Adrenal gland (tissue), 12 donors: ENCODE results near the gene CPVL. TPM values are rescaled to one million over a fixed set of nuclear protein-coding genes. Genes with fewer than 3 reads are reported as not detected.

ENCODE experiments used
- DNase-seq, 7 donors: peaks; one replicate each; pipeline ENCODE4 v3.0.0-alpha.2; 2019 to 2020
- H3K27ac ChIP-seq, 5 donors: fragments of 200-600 bp; sonication (generic) in 4 of 5; 1 replicate in 3 of 5; 2 replicates in 2 of 5; pipeline versions ENCODE4 v1.5.1 to v1.8.0; 2016 to 2020; ENCODE audit warnings: mild to moderate bottlenecking in 1 of 5
- H3K27me3 ChIP-seq: fragments of 200-600 bp; 2 replicates; pipeline ENCODE4 v1.8.0; 2021
- H3K36me3 ChIP-seq, 2 donors: fragments of 200-600 bp; replicated peaks in 1 of 2; 1 replicate in 1 of 2; 2 replicates in 1 of 2; pipeline versions ENCODE4 v1.5.1 to v1.8.0; 2018 to 2022
- H3K4me1 ChIP-seq, 2 donors: fragments of 200-600 bp; replicated peaks in 1 of 2; 1 replicate in 1 of 2; 2 replicates in 1 of 2; pipeline versions ENCODE4 v1.5.1 to v1.8.0; 2018 to 2021
- H3K4me3 ChIP-seq, 4 donors: fragments of 200-600 bp; sonication (generic) in 3 of 4; one replicate each; pipeline ENCODE4 v1.5.1; 2016 to 2018
- H3K9me3 ChIP-seq, 3 donors: fragments of 200-600 bp; sonication (generic) in 1 of 3; replicated peaks in 1 of 3; 1 replicate in 2 of 3; 2 replicates in 1 of 3; pipeline versions ENCODE4 v1.5.1 to v1.8.0; 2016 to 2021
- CTCF ChIP-seq, 6 experiments: fragments of 450-650 bp in 4 of 6; fragments of 200-600 bp in 2 of 6; sonication (generic) in 1 of 6; IDR thresholded peaks; 1 replicate in 5 of 6; 2 replicates in 1 of 6; pipeline versions ENCODE4 v1.5.1 to v1.8.0; 2016 to 2021; ENCODE audit warnings: antibody characterized with exemption in 6 of 6, mild to moderate bottlenecking in 2 of 6, moderate library complexity in 1 of 6
- POLR2A ChIP-seq, 2 donors: fragments of 450-650 bp; IDR thresholded peaks; one replicate each; pipeline ENCODE4 v1.6.1; 2017; ENCODE audit warnings: antibody characterized with exemption in 2 of 2, mild to moderate bottlenecking in 2 of 2, moderate library complexity in 1 of 2
- WGBS, 4 donors: extraction: QIAGEN DNeasy Blood & Tissue Kit in 2 of 4; methylation state at CpG; one replicate each; pipeline versions ENCODE4 v1.1.5 to v1.1.7; 2013 to 2017; 5-methylcytosine and 5-hydroxymethylcytosine counted together
- intact Hi-C, 2 donors: fragments of 100-400 bp; cut with DNase I; formaldehyde crosslinking; loops; one replicate each; pipeline versions ENCODE4 v1.14.1 to v1.15.0; 2022 to 2023
- polyA plus RNA-seq, 3 donors: library from polyadenylated mRNA; stranded (reverse); fragments of 200-250 nt in 2 of 3; fragments of 350-450 nt in 1 of 3; fragmentation: Illumina TruSeq in 1 of 3; extraction: RNeasy Lipid Tissue Mini Kit (QIAGEN cat#74804) in 1 of 3; gene quantifications; one replicate each; pipeline ENCODE4 v1.2.3, GENCODE V29; 2013 to 2014
- total RNA-seq, 9 donors: library from RNA; depleted of rRNA in 4 of 9; stranded (reverse); fragments of >200 nt in 4 of 9; fragments of 120-200 nt in 1 of 9; fragmentation: NEBNext Ultra II Directional in 1 of 9; extraction: Animal tissue kit (Norgen Biotek cat#: 25700) in 1 of 9; gene quantifications; one replicate each; pipeline versions ENCODE4 v1.1.0 to v1.2.4, GENCODE V29; 2013 to 2023
- donor health status: healthy with polysubstance abuse.
- donor health status: Bipolar disorder and iron deficiency.
- donor health status: DM: yes; HTN: yes; CAD: no.
- donor health status: DM: no; HTN: no; CAD: no.
- donor health status: DM: no; HTN: no; CAD: no.
- donor health status: DM: yes; HTN: yes; CAD: no.

The CPVL gene
- total and polyA plus RNA-seq, 12 donors, result 3.2 to 61.7 (median 32.7) TPM

- H3K4me3 ChIP-seq, result no peak overlapping the region
- no peak for DNase-seq
- H3K4me1 ChIP-seq, result peaks cover 6 to 25% of the 10 kb centered on the region in 2 donors
- no peaks in the 10 kb centered on the region for H3K9me3 ChIP-seq
- 74 to 84% (median 82%) methylated on average over 7 of the region's 7 CpGs for WGBS, 4 donors
- H3K27ac ChIP-seq, result no peak overlapping the region
- TF ChIP-seq POLR2A (IDR thresholded peaks at IDR 0.05) (no peak), CTCF (IDR thresholded peaks at IDR 0.05) (no peak)
- H3K27me3 ChIP-seq, result peaks cover 26% of the 10 kb centered on the region
- H3K36me3 ChIP-seq, result no peaks in the 10 kb centered on the region
- intact Hi-C loops, result no loop called here
These were observed 186.1 kb downstream of the CPVL start for GRCh38 chr7:28960071-28960840.

- no peak for TF ChIP-seq POLR2A (IDR thresholded peaks at IDR 0.05)
- no peak for TF ChIP-seq CTCF (IDR thresholded peaks at IDR 0.05)
- H3K9me3 ChIP-seq, result no peaks in the 10 kb centered on the region
- H3K4me3 ChIP-seq, result peak overlapping the region in 1 of 4 donors; percentile 58
- H3K27ac ChIP-seq, result peak overlapping the region in 2 of 5 donors; percentile 58 to 68
- DNase-seq, result no peak
- intact Hi-C loops, result loop anchor here in 1 of 2 donors (5.0 kb wide), 1 partner anchor 143 kb away; no protein-coding TSS in a partner anchor
- H3K27me3 ChIP-seq, result peaks cover 36% of the 10 kb centered on the region
- 69 to 77% (median 73%) methylated on average over 6 of the region's 6 CpGs for WGBS, 4 donors
- peaks cover 6 to 32% of the 10 kb centered on the region in 2 donors for H3K4me1 ChIP-seq
- no peaks in the 10 kb centered on the region for H3K36me3 ChIP-seq
These were observed 187.4 kb downstream of the CPVL start for GRCh38 chr7:28958980-28959347.

- WGBS, 4 donors, result 8 to 24% (median 10%) methylated on average over 32 to 66 of the region's 66 CpGs
- no peaks in the 10 kb centered on the region for H3K9me3 ChIP-seq
- no peaks in the 10 kb centered on the region for H3K36me3 ChIP-seq
- DNase-seq, result peak; percentile 39 to 76 (median 57)
- no peak for TF ChIP-seq POLR2A (IDR thresholded peaks at IDR 0.05)
- no peak for TF ChIP-seq CTCF (IDR thresholded peaks at IDR 0.05)
- peaks cover 36% of the 10 kb centered on the region for H3K27me3 ChIP-seq
- intact Hi-C loops, result loop anchor here in 1 of 2 donors (5.0 kb wide), 1 partner anchor 144 kb away; no protein-coding TSS in a partner anchor
- peak within 1 kb of the TSS in 3 of 5 donors; percentile 30 to 68 (median 58) for H3K27ac ChIP-seq
- H3K4me1 ChIP-seq, result peaks cover 6 to 32% of the 10 kb centered on the region in 2 donors
- H3K4me3 ChIP-seq, result peak within 1 kb of the TSS in 2 of 4 donors; percentile 12 to 58
These were observed 187.9 kb downstream of the CPVL start, which contains the start of gene TRIL for GRCh38 chr7:28958235-28958979. Gene TRIL (minus strand): TSS chr7:28958330. CDS start chr7:28958046, 284 bp downstream.

GRCh38 chr7:28957751-28958234, 188.5 kb downstream of the CPVL start:
- peak overlapping the region in 2 of 4 donors; percentile 12 to 58 for H3K4me3 ChIP-seq
- intact Hi-C loops, result loop anchor here in 1 of 2 donors (5.0 kb wide), 1 partner anchor 145 kb away; no protein-coding TSS in a partner anchor

More at GRCh38 chr7:28957751-28958234, 188.5 kb downstream of the CPVL start:
- H3K4me1 ChIP-seq, result peaks cover 6 to 32% of the 10 kb centered on the region in 2 donors
- H3K27ac ChIP-seq, result peak overlapping the region in 2 of 5 donors; percentile 58 to 68
- no peaks in the 10 kb centered on the region for H3K9me3 ChIP-seq
- TF ChIP-seq CTCF (IDR thresholded peaks at IDR 0.05) (no peak), POLR2A (IDR thresholded peaks at IDR 0.05) (no peak)
- H3K36me3 ChIP-seq, result no peaks in the 10 kb centered on the region
- DNase-seq, result peak in 2 of 7 donors; percentile 16 to 20
- WGBS, 4 donors, result 1 to 20% (median 3%) methylated on average over 4 to 47 of the region's 47 CpGs
- H3K27me3 ChIP-seq, result peaks cover 36% of the 10 kb centered on the region
